SJSA1 (cell line): ENCODE data around the gene RNF224. TPM values are rescaled to one million over a fixed set of nuclear protein-coding genes. Genes with fewer than 3 reads are reported as not detected.
A peak's percentile ranks its signal among the peaks of the same experiment; 100 is the strongest.

Experiments used
- DNase-seq, 2 experiments: peaks; one replicate each; pipeline ENCODE4 v3.0.0-alpha.2; 2015 to 2020; ENCODE audit warnings: low spot score in 2 of 2, low read depth in 1 of 2
- H3K27ac ChIP-seq: fragments of 250-450 bp; sonication (Bioruptor Pico); 2 replicates; pipeline ENCODE4 v1.5.1; 2020; ENCODE audit warnings: mild to moderate bottlenecking, moderate library complexity
- H3K27me3 ChIP-seq: fragments of 250-450 bp; sonication (Bioruptor Pico); replicated peaks from 2 replicates; pipeline ENCODE4 v1.5.1; 2020; ENCODE audit warnings: mild to moderate bottlenecking, moderate library complexity
- H3K36me3 ChIP-seq: fragments of 250-450 bp; sonication (Bioruptor Pico); 2 replicates; pipeline ENCODE4 v1.5.1; 2020; ENCODE audit warnings: mild to moderate bottlenecking
- H3K4me1 ChIP-seq: fragments of 250-450 bp; sonication (Bioruptor Pico); replicated peaks from 2 replicates; pipeline ENCODE4 v1.6.1; 2021; ENCODE audit warnings: mild to moderate bottlenecking
- H3K4me3 ChIP-seq: fragments of 250-450 bp; sonication (Bioruptor Pico); 2 replicates; pipeline ENCODE4 v1.5.1; 2020; ENCODE audit warnings: mild to moderate bottlenecking
- H3K9me3 ChIP-seq: fragments of 250-450 bp; sonication (Bioruptor Pico); replicated peaks from 2 replicates; pipeline ENCODE4 v1.5.1; 2020; ENCODE audit warnings: mild to moderate bottlenecking
- total RNA-seq: library from RNA; depleted of rRNA; stranded (reverse); fragments of >200 nt; shearing (Covaris generic); gene quantifications from 2 replicates; pipeline ENCODE4 v1.2.3, GENCODE V29; 2014

RNF224 gene
- total RNA-seq, 1 experiment from 2014 or later = not detected

GRCh38 chr9:137215196-137215986 is 11.9 kb upstream of the RNF224 start:
- Histone ChIP-seq H3K9me3 (no peaks in the 10 kb centered on the region), H3K36me3 (peaks cover 55% of the 10 kb centered on the region), H3K27ac (no peak overlapping the region), H3K27me3 (no peaks in the 10 kb centered on the region), H3K4me3 (no peak overlapping the region), H3K4me1 (peaks cover 10% of the 10 kb centered on the region)
- DNase-seq = no peak

- Histone ChIP-seq H3K27ac (no peak overlapping the region), H3K27me3 (no peaks in the 10 kb centered on the region), H3K36me3 (peaks cover 55% of the 10 kb centered on the region), H3K9me3 (no peaks in the 10 kb centered on the region), H3K4me1 (peaks cover 10% of the 10 kb centered on the region), H3K4me3 (no peak overlapping the region)
- no peak for DNase-seq
These were observed 10.9 kb upstream of the RNF224 start for GRCh38 chr9:137216188-137216965.

GRCh38 chr9:137217276-137218211 is 9.8 kb upstream of the RNF224 start:
- Histone ChIP-seq H3K9me3 (no peaks in the 10 kb centered on the region), H3K4me3 (no peak overlapping the region), H3K27me3 (no peaks in the 10 kb centered on the region), H3K27ac (no peak overlapping the region), H3K36me3 (peaks cover 55% of the 10 kb centered on the region), H3K4me1 (peaks cover 11% of the 10 kb centered on the region)
- no peak for DNase-seq

GRCh38 chr9:137218212-137218753 is 9.0 kb upstream of the RNF224 start:
- peaks cover 18% of the 10 kb centered on the region for H3K4me1 ChIP-seq

GRCh38 chr9:137218754-137219271 is 8.5 kb upstream of the RNF224 start:
- H3K9me3 ChIP-seq = no peaks in the 10 kb centered on the region
- H3K36me3 ChIP-seq = peaks cover 47% of the 10 kb centered on the region
- no peaks in the 10 kb centered on the region for H3K27me3 ChIP-seq
- H3K4me3 ChIP-seq = no peak overlapping the region
- no peak overlapping the region for H3K27ac ChIP-seq
- peak in 1 of 2 experiments; percentile 20 for DNase-seq
- H3K4me1 ChIP-seq = peaks cover 20% of the 10 kb centered on the region

More at GRCh38 chr9:137218212-137218753, 9.0 kb upstream of the RNF224 start:
- DNase-seq = no peak
- Histone ChIP-seq H3K36me3 (peaks cover 49% of the 10 kb centered on the region), H3K4me3 (no peak overlapping the region), H3K27ac (no peak overlapping the region), H3K27me3 (no peaks in the 10 kb centered on the region), H3K9me3 (no peaks in the 10 kb centered on the region)

GRCh38 chr9:137219757-137220316 is 7.5 kb upstream of the RNF224 start:
- DNase-seq = no peak

GRCh38 chr9:137220317-137221094 is 6.8 kb upstream of the RNF224 start:
- Histone ChIP-seq H3K27me3 (no peaks in the 10 kb centered on the region), H3K36me3 (peaks cover 32% of the 10 kb centered on the region), H3K4me3 (no peak overlapping the region), H3K9me3 (no peaks in the 10 kb centered on the region), H3K27ac (no peak overlapping the region), H3K4me1 (peaks cover 25% of the 10 kb centered on the region)
- no peak for DNase-seq

More at GRCh38 chr9:137219757-137220316, 7.5 kb upstream of the RNF224 start:
- no peak overlapping the region for H3K27ac ChIP-seq
- peaks cover 25% of the 10 kb centered on the region for H3K4me1 ChIP-seq
- no peaks in the 10 kb centered on the region for H3K27me3 ChIP-seq
- no peaks in the 10 kb centered on the region for H3K9me3 ChIP-seq
- H3K36me3 ChIP-seq = peaks cover 37% of the 10 kb centered on the region
- H3K4me3 ChIP-seq = no peak overlapping the region

GRCh38 chr9:137221095-137221505 is 6.2 kb upstream of the RNF224 start:
- Histone ChIP-seq H3K36me3 (peaks cover 26% of the 10 kb centered on the region), H3K4me3 (no peak overlapping the region), H3K27me3 (no peaks in the 10 kb centered on the region), H3K27ac (no peak overlapping the region), H3K9me3 (no peaks in the 10 kb centered on the region), H3K4me1 (peaks cover 25% of the 10 kb centered on the region)
- DNase-seq = no peak

GRCh38 chr9:137221506-137222111 is 5.7 kb upstream of the RNF224 start:
- Histone ChIP-seq H3K4me1 (peaks cover 25% of the 10 kb centered on the region), H3K27ac (no peak overlapping the region), H3K36me3 (peaks cover 21% of the 10 kb centered on the region), H3K9me3 (no peaks in the 10 kb centered on the region), H3K27me3 (no peaks in the 10 kb centered on the region), H3K4me3 (no peak overlapping the region)
- no peak for DNase-seq

GRCh38 chr9:137222190-137223077 is 4.9 kb upstream of the RNF224 start, which contains the start of gene RNF208:
Gene RNF208 (minus strand): TSS chr9:137222240. CDS start chr9:137221212, 1,028 bp downstream.
- H3K27ac ChIP-seq = no peak within 1 kb of the TSS
- no peak for DNase-seq

More at GRCh38 chr9:137222190-137223077, 4.9 kb upstream of the RNF224 start, which contains the start of gene RNF208:
- Histone ChIP-seq H3K36me3 (peaks cover 19% of the 10 kb centered on the region), H3K27me3 (no peaks in the 10 kb centered on the region), H3K9me3 (no peaks in the 10 kb centered on the region), H3K4me3 (peak within 1 kb of the TSS; percentile 82), H3K4me1 (peaks cover 29% of the 10 kb centered on the region)
